Measurements from ENCODE around the gene ENAH.
"Not testable (repeated sequence)": the region's sequence is repeated elsewhere in the genome, so short reads cannot be mapped to it uniquely, and the experiment has no call there.

Gene ENAH

DNA sequence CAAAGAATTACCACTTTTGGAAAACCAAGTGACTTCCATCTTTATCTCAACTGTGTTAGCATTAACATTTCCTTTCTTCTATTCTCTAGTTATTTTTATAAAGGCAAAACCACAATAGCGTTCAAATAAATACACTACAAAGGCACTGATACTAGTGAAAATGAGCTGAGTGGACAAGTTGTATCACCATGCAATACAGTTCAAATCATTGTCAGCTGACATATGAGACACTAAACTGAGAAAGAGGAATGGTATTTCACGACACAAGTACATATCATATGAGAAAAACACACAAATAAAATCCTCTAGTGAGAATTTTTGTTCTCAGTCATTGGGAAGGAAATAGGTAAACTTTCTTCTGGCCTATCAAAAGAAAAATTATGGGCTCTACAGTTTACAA, 26.2 kb downstream of the ENAH start:
- Histone ChIP-seq H3K9ac (ENCODE audit: low read length) (no peak overlapping the region), H3K9me3 (replicated peaks; ENCODE audit: insufficient read depth, low read length) (no peaks in the 10 kb centered on the region), H3K36me3 (replicated peaks; ENCODE audit: insufficient read depth, low read length) (no peaks in the 10 kb centered on the region), H3K4me3 (ENCODE audit: low read length) (no peak overlapping the region), H3K79me2 (ENCODE audit: low read length) (no peaks in the 10 kb centered on the region), H3K27me3 (replicated peaks; ENCODE audit: insufficient read depth, low read length) (no peaks in the 10 kb centered on the region), H3K4me2 (ENCODE audit: low read depth, low read length) (no peak overlapping the region), H3K9me2 (replicated peaks; ENCODE audit: insufficient read depth, low read length) (no peaks in the 10 kb centered on the region), H3K4me1 (ENCODE audit: low read length) (no peaks in the 10 kb centered on the region), H4K20me1 (ENCODE audit: insufficient read depth, low read length) (no peaks in the 10 kb centered on the region), H3K27ac (ENCODE audit: low read length) (no peak overlapping the region), H2AFZ (ENCODE audit: low read length) (no peak overlapping the region), H3F3A (ENCODE audit: insufficient read depth, low read length) (no peaks in the 10 kb centered on the region)
- DNase-seq, result peak; percentile 44
- TF ChIP-seq EZH2 (optimal IDR thresholded peaks at IDR 0.05; ENCODE audit: low read depth, low read length) (no peak), EZH2phosphoT487 (IDR thresholded peaks at IDR 0.05; ENCODE audit: low read length) (no peak)
- TF ChIP-seq, protein P1, sequence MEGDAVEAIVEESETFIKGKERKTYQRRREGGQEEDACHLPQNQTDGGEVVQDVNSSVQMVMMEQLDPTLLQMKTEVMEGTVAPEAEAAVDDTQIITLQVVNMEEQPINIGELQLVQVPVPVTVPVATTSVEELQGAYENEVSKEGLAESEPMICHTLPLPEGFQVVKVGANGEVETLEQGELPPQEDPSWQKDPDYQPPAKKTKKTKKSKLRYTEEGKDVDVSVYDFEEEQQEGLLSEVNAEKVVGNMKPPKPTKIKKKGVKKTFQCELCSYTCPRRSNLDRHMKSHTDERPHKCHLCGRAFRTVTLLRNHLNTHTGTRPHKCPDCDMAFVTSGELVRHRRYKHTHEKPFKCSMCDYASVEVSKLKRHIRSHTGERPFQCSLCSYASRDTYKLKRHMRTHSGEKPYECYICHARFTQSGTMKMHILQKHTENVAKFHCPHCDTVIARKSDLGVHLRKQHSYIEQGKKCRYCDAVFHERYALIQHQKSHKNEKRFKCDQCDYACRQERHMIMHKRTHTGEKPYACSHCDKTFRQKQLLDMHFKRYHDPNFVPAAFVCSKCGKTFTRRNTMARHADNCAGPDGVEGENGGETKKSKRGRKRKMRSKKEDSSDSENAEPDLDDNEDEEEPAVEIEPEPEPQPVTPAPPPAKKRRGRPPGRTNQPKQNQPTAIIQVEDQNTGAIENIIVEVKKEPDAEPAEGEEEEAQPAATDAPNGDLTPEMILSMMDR (IDR thresholded peaks at IDR 0.05; ENCODE audit: low read length), result no peak

DNA sequence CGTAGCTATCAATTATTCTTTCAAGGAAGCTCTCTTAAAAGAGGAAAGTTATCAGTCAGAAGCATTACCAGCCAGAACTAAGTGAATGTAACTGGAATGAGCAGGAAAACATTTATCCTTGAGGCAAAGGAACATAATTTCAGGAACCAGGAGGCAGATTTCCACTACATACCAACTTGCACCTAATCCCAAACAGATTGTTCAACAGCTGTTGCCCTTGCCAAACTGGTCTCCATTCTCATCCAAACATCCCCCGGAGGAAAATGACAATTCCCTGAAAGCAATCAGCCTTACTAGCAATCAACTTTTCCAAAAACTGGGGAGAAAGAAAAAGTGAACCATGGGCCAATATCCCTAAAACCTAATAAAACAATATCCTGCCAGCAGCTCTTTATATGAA, 35.0 kb downstream of the ENAH start:
- Histone ChIP-seq H3K36me3 (replicated peaks; ENCODE audit: insufficient read depth, low read length) (no peaks in the 10 kb centered on the region), H3K9me2 (replicated peaks; ENCODE audit: insufficient read depth, low read length) (no peaks in the 10 kb centered on the region), H3K4me1 (ENCODE audit: low read length) (no peaks in the 10 kb centered on the region), H3K79me2 (ENCODE audit: low read length) (no peaks in the 10 kb centered on the region), H3K4me3 (ENCODE audit: low read length) (no peak overlapping the region), H2AFZ (ENCODE audit: low read length) (no peak overlapping the region), H3K4me2 (ENCODE audit: low read depth, low read length) (no peak overlapping the region), H3F3A (ENCODE audit: insufficient read depth, low read length) (no peaks in the 10 kb centered on the region), H3K27me3 (replicated peaks; ENCODE audit: insufficient read depth, low read length) (no peaks in the 10 kb centered on the region), H3K9me3 (replicated peaks; ENCODE audit: insufficient read depth, low read length) (no peaks in the 10 kb centered on the region), H3K27ac (ENCODE audit: low read length) (no peak overlapping the region), H4K20me1 (ENCODE audit: insufficient read depth, low read length) (no peaks in the 10 kb centered on the region), H3K9ac (ENCODE audit: low read length) (no peak overlapping the region)
- no peak for DNase-seq
- TF ChIP-seq EZH2phosphoT487 (IDR thresholded peaks at IDR 0.05; ENCODE audit: low read length) (no peak), EZH2 (optimal IDR thresholded peaks at IDR 0.05; ENCODE audit: low read depth, low read length) (no peak)
- TF ChIP-seq, protein P1 (IDR thresholded peaks at IDR 0.05; ENCODE audit: low read length), result no peak

DNA sequence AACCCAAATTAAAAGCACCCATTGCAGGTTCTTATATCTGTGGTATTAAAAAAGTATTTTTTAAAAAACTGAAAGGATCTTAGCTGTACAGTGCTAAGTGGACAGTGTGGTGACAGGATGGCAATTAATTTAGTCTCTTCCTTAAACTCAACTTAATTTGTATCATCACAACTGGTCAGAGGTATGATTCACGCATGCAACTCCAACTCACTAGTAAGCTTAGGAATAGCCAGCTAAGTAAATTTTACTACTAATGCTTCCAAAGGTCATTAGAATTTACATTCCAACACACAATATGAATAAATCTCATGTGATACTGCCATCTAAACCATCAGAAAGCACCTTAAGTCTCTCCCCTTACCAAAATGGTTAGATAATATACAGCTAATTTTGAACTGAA, 35.4 kb downstream of the ENAH start:
- Histone ChIP-seq H3K27me3 (replicated peaks; ENCODE audit: insufficient read depth, low read length) (no peaks in the 10 kb centered on the region), H3K4me3 (ENCODE audit: low read length) (no peak overlapping the region), H3K9me2 (replicated peaks; ENCODE audit: insufficient read depth, low read length) (no peaks in the 10 kb centered on the region), H4K20me1 (ENCODE audit: insufficient read depth, low read length) (no peaks in the 10 kb centered on the region), H3K9me3 (replicated peaks; ENCODE audit: insufficient read depth, low read length) (no peaks in the 10 kb centered on the region), H3F3A (ENCODE audit: insufficient read depth, low read length) (no peaks in the 10 kb centered on the region), H3K27ac (ENCODE audit: low read length) (no peak overlapping the region), H3K9ac (ENCODE audit: low read length) (no peak overlapping the region), H3K4me1 (ENCODE audit: low read length) (no peaks in the 10 kb centered on the region), H3K79me2 (ENCODE audit: low read length) (no peaks in the 10 kb centered on the region), H3K4me2 (ENCODE audit: low read depth, low read length) (no peak overlapping the region), H3K36me3 (replicated peaks; ENCODE audit: insufficient read depth, low read length) (no peaks in the 10 kb centered on the region), H2AFZ (ENCODE audit: low read length) (no peak overlapping the region)
- TF ChIP-seq, protein P1 (IDR thresholded peaks at IDR 0.05; ENCODE audit: low read length), result no peak
- TF ChIP-seq EZH2phosphoT487 (IDR thresholded peaks at IDR 0.05; ENCODE audit: low read length) (no peak), EZH2 (optimal IDR thresholded peaks at IDR 0.05; ENCODE audit: low read depth, low read length) (no peak)
- no peak for DNase-seq

DNA sequence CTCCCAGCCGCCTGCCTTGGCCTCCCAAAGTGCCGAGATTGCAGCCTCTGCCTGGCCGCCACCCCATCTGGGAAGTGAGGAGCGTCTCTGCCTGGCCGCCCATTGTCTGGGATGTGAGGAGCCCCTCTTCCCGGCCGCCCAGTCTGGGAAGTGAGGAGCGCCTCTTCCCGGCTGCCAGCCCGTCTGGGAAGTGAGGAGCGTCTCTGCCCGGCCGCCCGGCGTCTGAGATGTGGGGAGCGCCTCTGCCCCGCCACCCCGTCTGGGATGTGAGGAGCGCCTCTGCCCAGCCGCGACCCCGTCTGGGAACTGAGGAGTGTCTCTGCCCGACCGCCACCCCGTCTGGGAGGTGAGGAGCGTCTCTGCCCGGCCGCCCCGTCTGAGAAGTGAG, 37.5 kb downstream of the ENAH start:
- not testable (repeated sequence) for H3K9me2 ChIP-seq (replicated peaks; ENCODE audit: insufficient read depth, low read length); H3K4me2 ChIP-seq (ENCODE audit: low read depth, low read length); H2AFZ ChIP-seq (ENCODE audit: low read length); H3K79me2 ChIP-seq (ENCODE audit: low read length); H3K27ac ChIP-seq (ENCODE audit: low read length); H3K27me3 ChIP-seq (replicated peaks; ENCODE audit: insufficient read depth, low read length); DNase-seq; H3F3A ChIP-seq (ENCODE audit: insufficient read depth, low read length); H3K9ac ChIP-seq (ENCODE audit: low read length); H3K36me3 ChIP-seq (replicated peaks; ENCODE audit: insufficient read depth, low read length); H3K4me1 ChIP-seq (ENCODE audit: low read length); H3K9me3 ChIP-seq (replicated peaks; ENCODE audit: insufficient read depth, low read length); H3K4me3 ChIP-seq (ENCODE audit: low read length); H4K20me1 ChIP-seq (ENCODE audit: insufficient read depth, low read length)
